KG1 (cell line): Measurements from ENCODE around the gene H6PD.

ENCODE experiments used
- DNase-seq: peaks from one replicate; lab custom pipeline; 2025; lab: John Stamatoyannopoulos, UW

H6PD gene

DNA sequence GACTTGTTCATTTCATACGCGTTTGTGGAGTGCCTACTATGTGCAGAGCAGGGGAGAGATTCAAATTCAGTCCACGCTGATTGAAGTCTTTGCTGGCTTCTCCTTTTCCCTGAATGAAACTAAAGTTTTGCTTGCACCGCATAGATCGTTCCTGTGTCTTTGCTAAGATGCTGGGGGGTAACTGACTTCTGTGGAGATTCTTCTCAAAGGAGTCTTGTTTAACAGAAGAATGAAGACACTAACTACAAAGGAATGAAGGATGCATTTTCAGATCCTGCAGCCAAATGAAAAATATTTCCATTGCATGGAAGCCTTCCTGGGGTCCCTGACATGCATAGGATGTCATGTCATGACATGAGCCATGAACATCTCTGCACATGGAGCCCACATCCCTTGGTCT, 26.9 kb upstream of the H6PD start:
- DNase-seq = no peak

DNA sequence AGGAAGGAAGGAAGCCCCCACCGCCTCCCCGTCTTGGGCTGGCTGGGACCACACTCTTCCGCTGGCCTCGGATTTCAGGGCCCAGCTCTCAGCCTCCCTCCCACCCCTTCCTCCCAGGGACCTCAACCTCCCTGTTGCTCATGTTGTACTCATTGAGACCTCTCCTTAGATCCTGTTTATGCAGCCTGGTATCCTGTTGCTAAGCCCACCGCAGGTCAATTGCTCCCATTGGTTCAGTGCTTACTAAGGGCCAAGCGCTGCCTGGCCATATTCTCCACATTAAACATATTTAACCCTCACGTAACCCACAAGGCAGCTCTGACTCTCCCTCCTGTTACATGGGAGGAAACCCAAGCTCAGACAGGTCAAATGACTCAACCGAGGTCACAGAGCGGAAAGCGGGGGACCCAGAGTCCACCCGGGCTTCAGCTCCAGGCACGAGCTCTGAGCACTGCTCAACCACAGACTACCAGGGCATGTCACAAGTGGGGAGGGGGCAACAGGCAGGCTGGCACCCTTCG, 23.2 kb upstream of the H6PD start:
- DNase-seq = no peak

DNA sequence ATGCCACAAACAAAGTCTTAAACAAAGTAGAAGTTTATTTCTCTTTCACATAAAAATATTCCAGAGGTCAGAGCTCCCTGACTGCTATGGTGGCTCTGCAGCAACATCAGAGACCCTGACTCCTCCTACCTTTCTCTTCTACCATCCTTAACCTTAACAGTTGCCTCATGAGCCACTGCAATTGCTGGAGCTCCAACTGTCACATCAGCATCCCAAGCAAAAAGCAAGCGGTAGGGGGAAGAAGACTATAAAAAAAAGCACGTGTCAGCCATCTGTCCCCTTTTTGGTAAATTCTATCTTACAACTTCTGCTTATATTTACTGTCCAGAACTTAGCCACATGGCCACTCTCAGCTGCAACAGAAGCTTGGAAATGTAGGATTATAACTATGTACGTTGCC, 21.8 kb upstream of the H6PD start:
- DNase-seq = no peak

DNA sequence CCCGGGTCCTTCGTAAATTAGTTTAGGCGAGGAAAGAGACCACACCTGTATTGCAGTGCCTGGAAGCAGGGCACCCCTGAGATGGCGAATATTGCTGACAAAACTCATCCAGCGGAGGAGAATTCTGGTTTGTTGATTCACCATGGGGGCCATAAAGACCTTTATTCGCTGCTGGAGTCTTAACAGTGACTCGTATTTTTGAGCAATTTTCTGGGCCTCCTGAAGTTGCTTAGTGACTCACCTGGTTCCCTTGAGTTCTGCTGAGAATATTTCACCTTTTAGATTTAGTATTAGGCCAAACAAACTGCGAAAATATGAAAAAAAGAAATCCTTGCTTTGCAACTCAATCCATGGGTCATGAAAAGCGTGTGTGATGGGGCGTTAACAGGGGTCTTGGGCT, 20.6 kb upstream of the H6PD start:
- no peak for DNase-seq

DNA sequence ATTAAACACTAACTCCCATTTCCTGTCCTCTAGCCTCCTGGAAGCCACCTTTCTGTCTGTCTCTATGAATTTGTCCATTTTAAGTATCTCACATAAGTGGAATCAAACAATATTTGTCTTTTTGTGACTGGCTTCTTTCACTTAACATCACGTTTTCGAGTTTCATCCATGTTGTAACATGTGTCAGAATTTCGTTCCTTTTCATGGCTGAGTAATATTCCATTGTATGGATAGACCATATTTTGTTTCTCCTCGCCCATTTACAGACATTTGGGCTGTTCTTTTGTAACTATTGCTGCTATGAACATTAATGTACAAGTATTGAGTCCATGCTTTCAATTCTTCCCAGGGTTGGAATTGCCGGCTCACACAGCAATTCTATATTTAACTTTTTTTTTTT, 15.7 kb upstream of the H6PD start:
- no peak for DNase-seq

DNA sequence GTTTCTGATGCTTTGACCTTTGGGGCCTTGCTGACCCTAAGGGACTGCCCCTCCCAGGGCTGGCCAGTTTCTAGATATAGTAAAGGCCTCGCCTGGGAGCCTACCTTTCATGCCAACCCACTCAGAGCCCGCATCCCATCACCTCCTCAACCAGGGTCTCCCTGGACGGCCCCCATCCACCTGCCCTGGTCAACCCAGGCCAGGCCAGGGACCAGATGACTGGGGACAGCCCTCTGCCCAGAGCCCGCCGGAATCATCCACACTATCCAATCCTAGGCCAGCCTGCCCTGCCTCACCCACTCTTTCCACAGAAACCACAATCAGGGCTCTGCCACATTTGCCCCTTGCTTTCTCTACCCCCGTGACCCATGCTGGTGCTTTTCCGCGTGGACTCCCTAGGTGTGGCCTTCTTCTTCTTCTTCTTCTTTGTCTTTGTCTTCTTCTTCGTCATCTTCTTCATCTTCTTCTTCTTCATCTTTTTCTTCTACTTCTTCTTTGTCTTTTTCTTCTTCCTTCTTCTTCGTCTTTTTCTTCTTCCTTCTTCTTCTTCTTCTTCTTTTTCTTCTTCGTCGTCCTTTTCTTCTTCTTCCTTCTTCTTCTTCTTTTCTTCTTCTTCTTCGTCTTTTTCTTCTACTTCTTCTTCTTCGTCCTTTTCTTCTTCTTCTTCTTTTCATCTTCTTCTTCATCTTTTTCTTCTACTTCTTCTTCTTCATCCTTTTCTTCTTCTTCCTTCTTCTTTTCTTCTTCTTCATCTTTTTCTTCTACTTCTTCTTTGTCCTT, 11.5 kb upstream of the H6PD start:
- DNase-seq = no peak

DNA sequence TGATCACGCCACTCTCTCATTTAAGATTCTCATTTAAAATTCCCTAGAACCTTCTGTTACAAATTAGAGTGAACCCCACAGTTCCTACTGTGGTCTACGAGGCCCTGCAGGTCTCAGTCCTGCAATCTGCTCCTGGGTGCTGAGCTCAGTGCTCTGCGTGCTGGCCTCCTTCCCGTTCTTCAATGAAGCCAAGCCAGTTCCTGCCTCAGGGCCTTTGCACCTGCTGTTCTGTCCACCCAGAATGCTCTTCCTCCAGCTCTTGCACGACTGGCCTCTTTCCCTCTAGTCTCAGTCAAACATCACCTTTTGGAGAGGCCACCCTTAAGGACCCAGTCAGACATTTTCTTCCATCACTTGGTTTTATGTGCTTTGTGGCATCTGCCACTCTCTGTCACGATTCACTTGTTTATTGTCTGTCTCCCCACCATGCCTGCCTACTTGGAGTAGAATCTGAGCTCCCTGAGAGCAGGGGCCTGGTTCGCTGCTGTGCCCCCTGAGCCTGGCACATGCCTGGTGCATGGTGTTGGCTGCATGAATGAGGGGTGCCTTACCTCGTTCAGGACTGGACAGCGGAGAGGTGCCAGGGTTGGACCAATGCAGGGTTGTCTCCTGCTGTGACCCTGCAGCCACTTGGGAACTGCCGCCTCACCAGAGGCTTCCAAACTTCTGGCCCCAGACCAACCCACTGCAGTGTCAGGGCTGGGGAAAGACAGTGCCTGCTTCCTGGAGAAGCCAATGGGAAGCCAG, 9.7 kb upstream of the H6PD start:
- no peak for DNase-seq

DNA sequence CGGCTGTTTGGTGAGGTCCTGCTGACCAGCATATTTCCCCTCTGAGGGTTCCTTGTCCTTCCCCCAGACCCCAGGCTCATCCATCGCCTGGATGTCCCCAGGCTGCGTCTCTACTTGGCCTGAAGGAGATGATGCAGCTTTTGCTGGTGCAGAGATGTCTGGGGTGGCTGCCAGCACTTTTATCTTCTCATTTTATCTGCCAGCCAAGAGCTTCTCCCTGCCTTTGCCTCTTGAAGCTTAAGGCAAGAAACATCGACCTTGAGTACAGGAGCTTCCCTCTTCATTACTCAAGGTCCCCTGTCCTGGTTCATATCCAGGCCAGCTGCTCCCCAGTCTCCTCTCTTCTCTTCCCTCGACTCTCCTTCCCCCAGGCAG, 9.2 kb upstream of the H6PD start:
- DNase-seq = no peak

DNA sequence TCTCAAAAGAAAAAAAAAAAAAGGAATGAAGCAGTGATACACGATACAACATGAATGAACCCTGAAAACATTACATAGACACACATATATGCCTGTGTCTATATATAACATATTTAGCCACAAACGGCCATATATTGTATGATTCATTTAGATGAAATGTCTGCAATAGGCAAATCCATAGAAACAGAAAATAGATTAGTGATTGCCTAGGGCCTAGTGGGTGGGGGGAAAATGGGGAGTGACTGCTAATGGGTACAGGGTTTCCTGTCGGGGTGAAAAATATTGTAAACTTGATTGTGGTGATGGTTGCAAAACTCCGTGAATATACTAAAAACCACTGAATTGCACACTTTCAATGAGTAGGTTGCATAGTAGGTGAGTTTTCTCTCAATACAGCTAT, 6.0 kb upstream of the H6PD start:
- DNase-seq = no peak

DNA sequence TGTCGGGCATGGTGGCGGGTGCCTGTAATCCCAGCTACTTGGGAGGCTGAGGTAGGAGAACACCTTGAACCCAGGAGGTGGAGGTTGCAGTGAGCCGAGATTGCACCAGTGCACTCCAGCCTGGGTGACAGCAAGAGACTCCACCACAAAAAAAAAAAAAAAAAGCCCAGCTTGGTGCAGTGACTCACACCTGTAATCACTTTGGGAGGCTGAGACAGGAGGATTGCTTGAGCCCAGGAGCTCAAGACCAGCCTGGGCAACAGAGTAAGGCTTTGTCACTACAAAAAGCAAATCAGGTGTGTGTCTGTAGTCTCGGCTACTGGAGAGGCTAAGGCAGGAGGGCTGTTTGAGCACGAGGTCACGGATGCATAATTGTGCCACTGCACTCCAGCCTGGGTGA, 5.0 kb upstream of the H6PD start:
- DNase-seq = no peak

DNA sequence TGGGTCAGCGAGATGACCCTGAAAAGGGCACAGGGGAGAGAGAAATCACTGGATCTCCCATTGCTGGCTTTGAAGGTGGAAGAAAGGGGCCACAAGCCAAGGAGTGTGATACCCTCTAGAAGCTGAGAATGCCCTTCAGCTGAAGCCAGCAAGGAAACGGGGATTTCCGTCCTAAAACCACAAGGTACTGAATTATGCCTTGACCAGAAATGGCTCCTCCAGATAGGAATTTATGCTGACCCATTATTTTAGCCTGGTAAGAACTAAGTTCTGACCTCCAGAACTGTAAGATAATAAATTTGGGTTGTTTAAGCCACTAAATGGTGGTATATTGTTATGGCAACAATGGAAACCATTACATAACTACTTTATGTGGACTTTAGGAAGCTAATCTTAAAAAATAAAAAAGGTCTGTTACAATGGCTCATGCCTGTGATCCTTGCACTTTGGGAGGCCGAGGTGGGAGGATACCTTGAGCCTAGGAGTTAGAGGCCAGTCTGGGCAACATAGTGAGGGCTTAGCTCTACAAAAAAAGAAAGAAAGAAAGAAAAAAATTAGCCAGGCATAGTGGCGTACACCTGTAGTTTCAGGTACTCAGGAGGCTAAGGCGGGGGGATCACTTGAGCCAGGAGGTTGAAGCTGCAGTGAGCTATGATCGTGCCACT, 3.6 kb upstream of the H6PD start:
- DNase-seq = no peak

DNA sequence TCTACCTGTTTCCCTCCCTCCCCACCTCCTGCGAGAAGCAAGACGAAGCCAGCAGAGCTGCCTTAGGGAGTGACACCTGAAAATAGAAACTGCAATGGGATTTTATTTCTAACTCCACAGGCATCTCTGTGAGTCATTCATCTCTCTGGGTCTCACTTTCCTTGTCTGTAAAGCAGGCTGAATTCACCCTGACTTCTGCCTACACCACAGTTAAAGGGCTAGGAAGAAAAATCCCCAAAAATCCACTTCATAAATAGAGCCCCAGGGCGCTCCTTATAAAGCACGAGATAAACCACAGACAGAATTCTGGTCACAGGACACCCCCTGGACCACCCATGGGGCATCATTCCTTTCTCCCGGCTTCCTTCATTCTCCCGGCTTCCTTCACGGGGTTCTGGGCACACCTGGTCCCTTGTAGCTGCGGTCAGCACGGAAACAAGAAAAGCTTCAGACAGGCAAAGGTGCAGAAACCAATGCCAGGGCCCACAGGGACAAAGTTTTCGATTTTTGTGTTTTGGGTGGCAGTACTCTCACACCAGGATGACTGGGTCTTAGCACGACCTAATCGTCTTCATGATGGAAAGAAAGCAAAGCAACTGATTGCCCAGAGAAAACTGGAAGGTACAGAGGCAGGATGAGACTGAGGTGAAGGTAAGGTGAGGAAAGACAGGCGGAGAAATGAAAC, 2.8 kb upstream of the H6PD start:
- no peak for DNase-seq

DNA sequence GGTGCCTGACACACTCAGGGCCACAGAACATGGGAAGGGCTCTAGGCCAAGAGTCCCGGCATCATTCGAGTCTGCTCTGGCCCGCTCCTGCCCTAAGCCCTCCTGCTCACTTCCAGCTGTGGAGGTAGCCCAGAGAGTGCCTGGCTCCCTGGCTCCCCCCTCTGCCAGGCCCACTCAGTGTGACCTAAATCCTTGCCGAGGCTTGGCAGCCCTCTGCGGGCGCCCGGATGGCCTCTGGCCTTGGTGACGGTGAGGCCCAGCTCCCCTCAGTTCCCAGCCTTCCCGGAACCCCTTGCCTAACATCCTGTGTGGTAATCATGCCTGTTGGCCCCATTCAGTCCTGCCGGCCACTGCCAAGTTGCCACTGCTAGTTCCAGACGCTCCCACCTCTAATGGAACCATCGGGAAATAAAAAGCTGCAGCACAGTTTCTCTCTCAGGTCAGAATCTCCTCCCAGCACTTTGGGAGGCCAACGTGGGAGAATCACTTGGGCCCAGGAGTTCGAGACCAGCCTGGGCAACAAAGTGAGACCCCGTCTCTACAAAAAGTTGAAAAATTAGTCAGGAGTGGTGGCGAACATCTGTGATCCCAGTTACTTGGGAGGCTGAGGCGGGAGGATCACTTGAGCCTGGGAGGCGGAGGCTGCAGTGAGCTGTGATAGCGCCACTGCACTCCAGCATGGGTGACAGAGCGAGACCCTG, 1.2 kb upstream of the H6PD start:
- DNase-seq = no peak

DNA sequence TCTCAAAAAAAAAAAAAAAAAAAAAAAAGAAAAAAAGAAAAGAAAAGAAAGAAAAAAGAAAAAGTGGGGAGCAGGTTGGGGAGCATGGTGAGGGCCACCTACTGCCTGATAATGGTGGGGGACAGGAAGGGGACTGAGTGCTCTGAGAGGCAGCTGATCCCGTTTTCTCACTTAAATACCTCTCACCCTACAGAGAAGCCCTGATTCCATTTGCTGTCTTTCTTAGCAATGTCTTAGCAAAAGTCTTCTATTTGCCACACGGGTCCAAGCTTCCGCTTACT, 692 bp upstream of the H6PD start:
- DNase-seq = no peak

DNA sequence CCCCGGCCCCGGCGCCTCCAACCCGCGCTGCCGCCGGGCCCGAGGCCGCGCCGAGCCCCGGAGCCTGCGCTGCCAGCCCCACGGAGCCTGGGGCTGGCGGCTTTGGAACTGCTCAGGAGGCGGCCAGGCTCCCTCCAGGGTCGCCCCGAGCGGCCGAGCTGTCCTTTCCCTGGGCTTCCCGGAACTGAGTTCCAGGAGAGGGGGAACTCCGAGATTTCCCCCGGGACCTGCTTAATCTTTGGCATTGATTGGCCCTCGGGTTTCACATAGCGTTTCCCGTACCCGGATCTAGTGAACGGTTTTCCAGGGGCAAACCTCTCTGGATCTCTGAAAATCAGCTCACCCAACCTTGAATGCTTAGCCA, 504 bp downstream of the H6PD start:
- DNase-seq = no peak

DNA sequence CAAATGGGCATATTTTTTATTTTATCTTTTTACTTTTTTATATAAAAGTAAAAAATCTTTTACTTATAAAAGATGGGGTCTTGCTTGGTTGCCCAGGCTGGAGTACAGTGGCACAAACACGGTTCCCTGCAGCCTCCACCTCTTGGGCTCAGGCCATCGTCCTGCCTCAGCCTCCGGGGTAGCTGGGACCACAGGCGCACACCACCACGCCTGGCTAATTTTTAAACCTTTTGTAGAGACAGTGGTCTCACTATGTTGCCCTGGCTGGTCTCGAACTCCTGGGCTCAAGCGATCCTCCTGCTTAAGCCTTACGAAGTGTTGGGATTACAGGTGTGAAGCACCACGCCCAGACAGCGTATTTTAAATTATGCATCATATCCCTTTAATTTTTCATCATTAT, 986 bp downstream of the H6PD start:
- no peak for DNase-seq

DNA sequence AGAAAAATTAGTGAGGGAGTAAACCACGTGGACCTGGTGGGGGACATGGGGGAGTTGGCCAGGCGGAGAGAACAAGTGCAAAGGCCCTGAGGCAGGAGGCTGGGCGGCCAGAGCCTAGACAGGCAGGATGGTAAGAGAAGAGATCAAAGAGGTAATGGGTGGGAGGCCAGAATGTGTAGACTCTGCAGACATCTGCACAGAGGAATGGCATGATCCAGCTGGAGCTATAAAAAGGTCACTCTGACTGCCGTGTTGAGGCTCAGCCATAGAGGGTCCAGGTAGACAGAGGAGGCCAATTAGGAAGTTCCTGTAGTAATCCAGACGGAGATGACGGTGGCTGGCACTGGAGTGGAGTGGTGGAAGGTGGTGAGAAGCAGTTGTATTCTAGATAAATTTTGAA, 3.6 kb downstream of the H6PD start:
- DNase-seq = no peak

DNA sequence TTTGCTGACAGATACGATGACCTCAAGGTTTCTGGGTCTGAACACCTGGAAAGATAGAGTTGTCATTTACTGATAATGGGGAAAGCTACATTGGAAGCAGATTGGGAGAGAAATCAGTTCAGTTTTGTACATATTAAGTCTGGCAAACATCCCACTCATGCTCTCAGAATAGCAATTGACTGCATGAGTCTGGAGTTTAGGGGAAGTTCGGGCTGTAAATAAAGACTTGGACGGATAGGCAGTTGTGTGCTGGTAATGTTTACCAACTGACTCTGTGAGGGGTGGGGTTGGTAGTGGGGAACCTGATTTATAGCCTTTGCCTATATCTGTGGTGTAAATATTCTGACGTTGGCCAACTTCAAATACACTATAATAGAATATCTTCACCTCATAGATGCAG, 4.0 kb downstream of the H6PD start:
- no peak for DNase-seq

DNA sequence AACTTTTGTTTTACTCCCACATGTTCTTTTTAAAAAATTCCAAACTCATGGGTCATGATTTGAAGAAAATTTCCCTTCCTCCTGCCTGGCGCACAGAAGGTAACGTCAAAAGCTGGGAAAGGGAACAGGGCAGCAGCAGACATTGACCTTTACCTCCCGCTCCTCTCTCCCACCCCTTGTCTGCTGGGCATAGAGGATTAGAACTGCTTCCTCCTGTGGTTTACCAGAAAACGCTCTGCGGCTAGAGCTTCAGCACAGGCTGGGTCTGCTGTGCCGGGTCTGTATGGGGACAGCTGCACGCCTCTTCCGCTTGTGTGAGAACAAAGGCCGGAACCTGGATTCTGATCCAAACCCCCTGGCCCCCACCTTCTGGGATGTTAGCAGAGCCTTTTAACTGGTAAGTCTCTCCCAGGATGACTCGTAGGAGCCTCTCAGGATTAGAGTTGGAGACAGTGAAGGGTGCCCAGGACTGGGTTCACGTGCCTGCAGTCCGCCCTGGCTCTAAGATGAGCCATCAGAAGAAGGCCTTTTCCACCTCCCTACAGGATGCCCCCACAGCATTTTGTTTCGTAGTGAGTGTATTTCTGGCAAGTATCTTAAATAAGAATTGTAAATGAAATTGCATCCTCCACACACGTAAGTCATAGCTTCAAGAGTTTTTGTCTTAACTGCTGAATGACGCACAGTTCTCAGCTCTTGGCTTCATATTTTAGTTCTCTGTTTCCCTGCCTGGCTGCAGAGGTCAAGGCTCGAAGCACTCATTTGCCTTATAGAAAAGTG, 5.2 kb downstream of the H6PD start:
- peak; percentile 72 for DNase-seq

DNA sequence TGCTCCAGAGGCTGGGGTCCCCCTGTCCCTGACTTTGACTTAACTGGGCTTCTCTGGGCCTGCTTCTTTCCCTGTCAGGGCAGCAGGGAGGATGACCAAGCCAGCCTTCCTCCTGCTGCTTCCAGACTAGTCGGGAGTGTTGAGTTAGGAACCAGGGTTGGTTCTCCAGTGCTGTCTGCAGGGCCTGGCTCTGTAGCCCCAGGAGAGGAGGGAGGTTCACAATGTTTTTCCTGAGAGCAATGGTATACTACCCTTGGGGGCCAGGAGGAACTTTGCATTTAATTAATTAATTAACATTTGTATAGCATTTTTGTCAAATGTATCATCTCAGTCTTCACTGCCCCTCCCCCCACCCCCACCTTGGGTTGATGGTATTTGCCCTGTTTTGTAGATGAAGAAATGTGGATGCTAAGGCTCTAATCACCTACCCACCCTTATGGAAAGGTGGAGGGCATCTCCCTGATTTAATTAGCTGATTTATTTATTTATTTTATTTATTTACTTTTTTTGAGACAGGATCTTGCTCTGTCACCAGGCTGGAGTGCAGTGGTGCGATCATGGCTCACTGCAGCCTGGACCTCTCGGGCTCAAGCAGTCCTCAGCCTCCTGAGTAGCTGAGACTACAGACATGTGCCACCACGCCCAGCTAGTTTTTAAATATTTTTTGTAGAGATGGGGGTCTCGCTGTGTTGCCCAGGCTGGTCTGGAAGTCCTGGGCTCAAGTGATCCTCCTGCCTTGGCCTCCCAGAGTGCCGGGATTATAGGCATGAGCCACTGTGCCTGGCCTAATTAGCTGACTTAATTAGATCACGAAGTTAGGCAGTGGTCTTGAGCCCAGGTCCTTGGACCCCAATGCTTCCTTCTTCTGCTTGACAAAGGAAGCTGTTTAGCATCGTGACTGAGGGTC, 6.6 kb downstream of the H6PD start:
- DNase-seq = no peak
